Endothelial cell of umbilical vein (primary cell): ENCODE results near the gene PFKL. TPM values are rescaled to one million over a fixed set of nuclear protein-coding genes. Genes with fewer than 3 reads are reported as not detected.

Source experiments
- BruUV-seq: library from RNA; stranded (reverse); fragments of 400-500 nt; replicated peaks from 2 replicates; lab custom pipeline; 2021; lab: Mats Ljungman, UMichigan
- CTCF ChIA-PET: fragments of 300-600, 350-600 bp; sonication (Branson Sonifier 250); formaldehyde crosslinking; loops from one replicate; lab custom pipeline; 2021; ENCODE audit warnings: antibody characterized with exemption, inconsistent platforms; lab: Charles Lee
- POLR2A ChIA-PET: fragments of 300-600, 350-600 bp; sonication (Branson Sonifier 250); formaldehyde crosslinking; loops from one replicate; lab custom pipeline; 2021; ENCODE audit warnings: antibody characterized with exemption, inconsistent platforms; lab: Charles Lee
- DNase-seq: peaks from one replicate; pipeline ENCODE4 v3.0.0-alpha.2; 2011; ENCODE audit warnings: low read depth, low spot score
- FAIRE-seq: peaks from 2 replicates; lab custom pipeline; 2011; peaks lifted over from hg19 to GRCh38; lab: Jason Lieb, UNC
- H2AFZ ChIP-seq: 2 replicates; pipeline ENCODE4 v1.6.0; 2012; ENCODE audit warnings: low read depth, low read length, control low read depth, inconsistent platforms
- H3K27ac ChIP-seq: 2 replicates; pipeline ENCODE4 v1.5.1; 2011; ENCODE audit warnings: low read depth, mild to moderate bottlenecking, control low read depth, low read length, moderate library complexity; ENCODE audit not compliant: insufficient read depth
- H3K27me3 ChIP-seq, 2 experiments: 2 replicates each; pipeline versions ENCODE4 v1.6.0 to v1.6.1; 2011; ENCODE audit warnings: low read length in 2 of 2, mixed read lengths in 1 of 2; ENCODE audit not compliant: control insufficient read depth in 2 of 2, insufficient read depth in 2 of 2
- H3K36me3 ChIP-seq, 2 experiments: 2 replicates in 1 of 2; 3 replicates in 1 of 2; pipeline ENCODE4 v1.5.1; 2011; ENCODE audit warnings: low read length in 2 of 2, mild to moderate bottlenecking in 1 of 2, moderate library complexity in 1 of 2; ENCODE audit not compliant: control insufficient read depth in 2 of 2, insufficient read depth in 2 of 2; ENCODE audit errors: extremely low read depth in 1 of 2
- H3K4me1 ChIP-seq: 3 replicates; pipeline ENCODE4 v1.5.1; 2011; ENCODE audit warnings: mild to moderate bottlenecking, low read length; ENCODE audit not compliant: control insufficient read depth, insufficient read depth; ENCODE audit errors: extremely low read depth
- H3K4me2 ChIP-seq: 2 replicates; pipeline ENCODE4 v1.6.1; 2011; ENCODE audit warnings: low read length, control low read depth, mixed read lengths; ENCODE audit not compliant: insufficient read depth
- H3K4me3 ChIP-seq, 3 experiments: fragments of 200-600 bp in 1 of 3; sonication (generic), shearing (Covaris generic) in 1 of 3; replicated peaks in 1 of 3; 2 replicates each; pipeline ENCODE4 v1.5.1; 2011 to 2016; ENCODE audit warnings: control low read depth in 3 of 3, low read length in 3 of 3, mild to moderate bottlenecking in 2 of 3, inconsistent platforms in 1 of 3, low read depth in 1 of 3, moderate library complexity in 1 of 3; ENCODE audit not compliant: insufficient read depth in 1 of 3
- H3K79me2 ChIP-seq: 2 replicates; pipeline ENCODE4 v1.6.0; 2012; ENCODE audit warnings: low read length, inconsistent platforms; ENCODE audit not compliant: control insufficient read depth, insufficient read depth
- H3K9ac ChIP-seq: replicated peaks from 2 replicates; pipeline ENCODE3; 2011; ENCODE audit warnings: low read length, control low read depth; ENCODE audit not compliant: insufficient read depth; ENCODE audit errors: extremely low read depth
- H3K9me1 ChIP-seq: replicated peaks from 3 replicates; pipeline ENCODE4 v1.6.0; 2011; ENCODE audit warnings: mild to moderate bottlenecking, low read length; ENCODE audit not compliant: control insufficient read depth, insufficient read depth; ENCODE audit errors: extremely low read depth
- H3K9me3 ChIP-seq: replicated peaks from 2 replicates; pipeline ENCODE4 v1.5.1; 2012; ENCODE audit warnings: low read length, inconsistent platforms; ENCODE audit not compliant: control insufficient read depth, insufficient read depth
- H4K20me1 ChIP-seq: replicated peaks from 2 replicates; pipeline ENCODE3; 2011; ENCODE audit warnings: mild to moderate bottlenecking, low read length; ENCODE audit not compliant: control insufficient read depth, insufficient read depth; ENCODE audit errors: extremely low read depth
- CTCF ChIP-seq, 2 donors: IDR thresholded peaks; 1 replicate in 1 of 2; 2 replicates in 1 of 2; pipeline ENCODE4 v1.5.1; 2011; ENCODE audit warnings: low read length in 2 of 2, mild to moderate bottlenecking in 2 of 2, moderate library complexity in 2 of 2, control low read depth in 1 of 2, inconsistent platforms in 1 of 2, low read depth in 1 of 2; ENCODE audit not compliant: insufficient read depth in 1 of 2; ENCODE audit errors: extremely low read depth in 1 of 2
- EZH2 ChIP-seq: IDR thresholded peaks from 2 replicates; pipeline ENCODE4 v1.6.1; 2012; ENCODE audit warnings: borderline replicate concordance, low read depth, mild to moderate bottlenecking, moderate library complexity, low read length, inconsistent platforms; ENCODE audit not compliant: severe bottlenecking
- FOS ChIP-seq: IDR thresholded peaks from 2 replicates; pipeline ENCODE4 v1.6.1; 2011; ENCODE audit warnings: mild to moderate bottlenecking, low read length, moderate library complexity, borderline replicate concordance; ENCODE audit not compliant: insufficient read depth
- GATA2 ChIP-seq: IDR thresholded peaks from 2 replicates; pipeline ENCODE4 v1.7.0; 2011; ENCODE audit warnings: low read depth, mild to moderate bottlenecking, moderate library complexity, mixed read lengths, low read length; ENCODE audit not compliant: insufficient read length, insufficient read depth
- JUN ChIP-seq: IDR thresholded peaks from 2 replicates; pipeline ENCODE4 v1.6.1; 2011; ENCODE audit warnings: borderline replicate concordance, low read depth; ENCODE audit not compliant: insufficient read length, insufficient read depth
- MAX ChIP-seq: IDR thresholded peaks from 2 replicates; pipeline ENCODE4 v1.6.1; 2011; ENCODE audit not compliant: insufficient read depth, insufficient read length
- MYC ChIP-seq: IDR thresholded peaks from one replicate; pipeline ENCODE4 v1.6.1; 2011; ENCODE audit warnings: mild to moderate bottlenecking, low read depth, low read length
- POLR2A ChIP-seq: IDR thresholded peaks from 2 replicates; pipeline ENCODE4 v1.6.1; 2012; ENCODE audit warnings: low read depth, mild to moderate bottlenecking, control low read depth, low read length
- POLR2AphosphoS5 ChIP-seq: IDR thresholded peaks from 2 replicates; pipeline ENCODE4 v1.6.1; 2012; ENCODE audit warnings: low read depth, mild to moderate bottlenecking, control low read depth, low read length, moderate library complexity; ENCODE audit not compliant: insufficient read depth
- dilution Hi-C: fragments of 300-500 bp; cut with MboI; formaldehyde crosslinking; loops from one replicate; pipeline ENCODE4 v1.15.0; 2019; ENCODE audit warnings: low sequenced_read_pairs; ENCODE audit not compliant: extremely low pct_ligation_motif_present
- intact Hi-C: fragments of 100-400 bp; cut with micrococcal nuclease; formaldehyde crosslinking; loops from one replicate; pipeline ENCODE4 v1.10.0; 2022
- polyA plus RNA-seq, 4 experiments: library from polyadenylated mRNA; depleted of rRNA in 3 of 4; stranded (reverse) in 3 of 4; unstranded in 1 of 4; fragments of >200 nt; gene quantifications; 2 replicates each; pipeline versions ENCODE4 v1.2.1 to v1.2.3, GENCODE V29; 2011 to 2012; ENCODE audit warnings: missing spikeins in 1 of 4
- total RNA-seq: library from RNA; stranded (reverse); gene quantifications from 2 replicates; pipeline ENCODE4 v1.2.3, GENCODE V29; 2021

PFKL gene
- total and polyA plus RNA-seq, 2 donors (not counting 3 experiments of a cell fraction or from before 2014, with no cell fraction given) = 137 to 154 TPM

- H3K36me3 ChIP-seq = no peaks in the 10 kb centered on the region
- no peaks in the 10 kb centered on the region for H3K27me3 ChIP-seq
- intact Hi-C loops (no loop called here), dilution Hi-C loops (no loop called here)
- peak; percentile 64 for TF ChIP-seq POLR2A
- peak; percentile 59 for TF ChIP-seq POLR2AphosphoS5
- TF ChIP-seq GATA2 = no peak
- peak; percentile 42 for FAIRE-seq
- peak; percentile 53 for DNase-seq
- H3K4me1 ChIP-seq = peaks cover 19% of the 10 kb centered on the region
- POLR2A ChIA-PET = no interaction called here
- peak overlapping the region; percentile 79 for H3K9ac ChIP-seq
- peak overlapping the region; percentile 14 for H2AFZ ChIP-seq
- no TSS peak for BruUV-seq
- H3K4me3 ChIP-seq = peak overlapping the region; percentile 57 to 82 (median 65)
- H3K4me2 ChIP-seq = peak overlapping the region; percentile 77
- H3K79me2 ChIP-seq = peaks cover 39% of the 10 kb centered on the region
- no peaks in the 10 kb centered on the region for H3K9me3 ChIP-seq
- CTCF ChIA-PET = interaction anchor here (1.0 to 1.2 kb wide), 3 partner anchors 26 to 493 kb away, joined by 3 read pairs; no protein-coding TSS in a partner anchor
- H3K27ac ChIP-seq = peak overlapping the region; percentile 68
- no peaks in the 10 kb centered on the region for H3K9me1 ChIP-seq
- no peaks in the 10 kb centered on the region for H4K20me1 ChIP-seq
Observed at GRCh38 chr21:44300262-44300959, 558 bp downstream of the PFKL start.

GRCh38 chr21:44301141-44301540 is 1.3 kb downstream of the PFKL start:
- intact Hi-C loops (no loop called here), dilution Hi-C loops (no loop called here)
- TF ChIP-seq EZH2 = no peak
- no peak for TF ChIP-seq CTCF (IDR thresholded peaks at IDR 0.05; ENCODE audit: extremely low read depth in 1 of 2, insufficient read depth in 1 of 2, low read depth in 1 of 2, low read length in 2 of 2)
- TF ChIP-seq GATA2 = no peak
- TF ChIP-seq JUN = no peak
- no peak for TF ChIP-seq MYC
- TF ChIP-seq MAX = no peak
- no peak for TF ChIP-seq POLR2AphosphoS5
- TF ChIP-seq FOS = no peak
- TF ChIP-seq POLR2A = no peak
- DNase-seq = no peak
- Histone ChIP-seq H3K79me2 (peaks cover 45% of the 10 kb centered on the region), H3K9ac (peak overlapping the region; percentile 79), H3K9me1 (no peaks in the 10 kb centered on the region), H3K27ac (no peak overlapping the region), H3K27me3 (no peaks in the 10 kb centered on the region), H3K4me1 (peaks cover 25% of the 10 kb centered on the region), H3K36me3 (no peaks in the 10 kb centered on the region), H4K20me1 (no peaks in the 10 kb centered on the region), H2AFZ (no peak overlapping the region), H3K4me3 (peak overlapping the region; percentile 57 to 82 (median 65)), H3K9me3 (no peaks in the 10 kb centered on the region), H3K4me2 (peak overlapping the region; percentile 77)
- no TSS peak for BruUV-seq
- CTCF ChIA-PET = interaction anchor here (1.1 kb wide), 1 partner anchor 492 kb away, joined by 3 read pairs; no protein-coding TSS in a partner anchor
- POLR2A ChIA-PET = no interaction called here
- FAIRE-seq = no peak
